Muscle of leg (tissue), 11 donors: ENCODE results near the gene ARHGAP23. TPM values are rescaled to one million over a fixed set of nuclear protein-coding genes. Genes with fewer than 3 reads are reported as not detected.

Experiments
- DNase-seq: peaks from one replicate; pipeline ENCODE4 v3.0.0; 2013
- H3K27ac ChIP-seq: one replicate; pipeline ENCODE4 v1.5.1; 2013; ENCODE audit warnings: mild to moderate bottlenecking, low read length, control low read depth
- H3K27me3 ChIP-seq: one replicate; pipeline ENCODE4 v1.6.1; 2013; ENCODE audit warnings: low read length; ENCODE audit not compliant: control insufficient read depth, insufficient read depth
- H3K36me3 ChIP-seq: one replicate; pipeline ENCODE4 v1.6.1; 2013; ENCODE audit warnings: low read length; ENCODE audit not compliant: control insufficient read depth, insufficient read depth
- H3K4me1 ChIP-seq: one replicate; pipeline ENCODE4 v1.6.1; 2013; ENCODE audit warnings: low read length; ENCODE audit not compliant: control insufficient read depth, insufficient read depth
- H3K4me3 ChIP-seq: one replicate; pipeline ENCODE4 v1.5.1; 2013; ENCODE audit warnings: low read length, control low read depth
- H3K9me3 ChIP-seq: replicated peaks from 2 replicates; pipeline ENCODE4 v1.6.1; 2013; ENCODE audit warnings: low read depth, low read length; ENCODE audit not compliant: control insufficient read depth
- WGBS: methylation state at CpG from one replicate; pipeline ENCODE4 v1.1.5; 2013; ENCODE audit warnings: missing lambda C conversion rate; ENCODE audit not compliant: insufficient coverage; 5-methylcytosine and 5-hydroxymethylcytosine counted together
- polyA plus RNA-seq, 8 donors: library from polyadenylated mRNA; unstranded; fragments of 120-200 nt; gene quantifications; one replicate each; pipeline versions ENCODE4 v1.2.1 to v1.2.3, GENCODE V29; 2013; ENCODE audit warnings: inconsistent platforms in 1 of 8, low replicate concordance in 1 of 8; ENCODE audit not compliant: insufficient read length in 8 of 8, insufficient read depth in 1 of 8
- total RNA-seq: library from RNA; stranded (reverse); fragments of 120-200 nt; gene quantifications from one replicate; pipeline ENCODE4 v1.2.4, GENCODE V29; 2013

The ARHGAP23 gene
- total and polyA plus RNA-seq, 9 donors: 17.1 to 44.2 (median 35.8) TPM

DNA sequence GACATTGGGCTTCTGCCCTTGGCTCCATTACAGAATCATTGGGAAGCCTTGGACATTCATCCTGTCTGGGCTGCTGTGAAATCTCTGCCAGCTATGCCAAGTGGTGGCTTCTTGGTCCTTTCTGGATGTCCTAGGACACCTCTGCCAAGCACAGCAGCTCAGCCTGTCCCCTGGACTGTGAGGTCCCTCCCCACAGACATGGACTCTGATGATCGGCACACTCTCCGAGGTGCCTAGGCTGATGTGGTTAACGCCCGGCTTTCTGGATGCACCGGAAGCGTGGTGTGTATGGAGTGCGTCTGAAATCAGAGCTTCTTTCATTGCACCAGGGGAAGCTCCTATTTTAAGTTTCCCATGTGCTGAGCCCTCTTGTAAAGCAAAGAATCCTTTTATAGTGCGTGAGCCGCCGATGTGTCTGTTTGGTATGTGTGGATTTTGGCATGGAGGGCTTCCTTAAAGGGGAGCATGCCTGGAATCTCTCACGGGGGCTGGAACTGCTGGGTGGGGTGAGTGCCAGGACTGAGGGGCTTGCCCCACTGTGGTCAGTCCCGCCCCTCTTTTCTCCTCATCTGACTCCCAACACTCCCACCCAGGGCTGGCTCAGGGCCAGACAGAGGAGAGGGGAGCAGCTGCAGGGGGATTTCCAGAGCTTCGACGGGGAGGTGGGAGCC is 7.0 kb upstream of the ARHGAP23 start:
- Histone ChIP-seq H3K9me3 (no peaks in the 10 kb centered on the region), H3K4me3 (no peak overlapping the region), H3K36me3 (no peaks in the 10 kb centered on the region), H3K4me1 (peaks cover 83% of the 10 kb centered on the region), H3K27me3 (peaks cover 28% of the 10 kb centered on the region), H3K27ac (peak overlapping the region; percentile 86)
- DNase-seq: peak; percentile 80
- WGBS: 4% methylated on average over 5 of the region's 14 CpGs

DNA sequence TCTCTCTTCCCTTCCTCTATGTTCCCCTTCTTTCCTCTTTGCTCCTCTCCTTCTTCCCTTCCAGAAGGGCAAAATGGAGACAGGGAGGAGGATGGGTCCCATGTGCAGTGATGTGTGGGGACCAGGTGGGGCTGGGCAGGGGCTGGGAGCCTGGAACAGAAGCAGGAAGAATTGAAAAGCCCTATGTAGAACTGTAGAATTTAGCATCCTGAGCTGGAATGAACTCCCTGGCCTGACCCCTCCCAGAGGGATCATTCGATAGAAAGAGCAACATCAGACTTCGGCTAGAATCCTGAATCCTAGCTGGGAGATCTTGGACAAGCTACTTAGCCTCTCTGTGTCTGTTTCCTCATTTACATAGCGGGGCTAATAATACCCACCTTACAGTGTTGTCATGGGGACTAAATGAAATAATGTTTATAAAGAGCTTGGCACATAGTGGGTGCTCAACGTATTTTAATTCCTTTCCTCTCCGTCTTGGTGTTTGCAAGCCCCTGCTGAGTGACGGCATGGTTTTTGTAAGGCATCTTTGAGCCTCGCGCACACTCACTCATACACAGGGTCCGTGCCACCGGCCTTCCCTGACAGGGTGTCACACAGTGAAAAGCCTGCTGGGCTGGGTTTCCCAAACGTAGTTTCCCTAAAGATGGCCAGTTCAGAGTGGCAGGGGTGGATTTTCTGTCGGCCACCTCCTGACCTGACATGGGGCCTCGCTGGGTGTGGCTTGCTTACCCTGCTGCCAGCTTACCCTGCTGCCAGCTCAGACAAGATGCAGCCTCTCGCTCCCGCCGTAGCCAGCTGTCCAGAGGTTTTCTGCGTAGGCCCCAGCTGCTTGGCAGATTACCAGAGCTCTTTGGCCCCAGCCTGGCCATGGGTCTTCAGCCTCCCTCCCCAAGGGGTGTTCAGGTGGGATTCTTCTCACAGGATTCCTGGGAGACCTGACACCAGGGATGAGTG is 6.1 kb upstream of the ARHGAP23 start:
- H3K27ac ChIP-seq: peak overlapping the region; percentile 86
- no peak overlapping the region for H3K4me3 ChIP-seq
- H3K36me3 ChIP-seq: no peaks in the 10 kb centered on the region
- peaks cover 28% of the 10 kb centered on the region for H3K27me3 ChIP-seq
- 28% methylated on average over 6 of the region's 17 CpGs for WGBS
- peak; percentile 76 for DNase-seq
- no peaks in the 10 kb centered on the region for H3K9me3 ChIP-seq
- H3K4me1 ChIP-seq: peaks cover 86% of the 10 kb centered on the region

DNA sequence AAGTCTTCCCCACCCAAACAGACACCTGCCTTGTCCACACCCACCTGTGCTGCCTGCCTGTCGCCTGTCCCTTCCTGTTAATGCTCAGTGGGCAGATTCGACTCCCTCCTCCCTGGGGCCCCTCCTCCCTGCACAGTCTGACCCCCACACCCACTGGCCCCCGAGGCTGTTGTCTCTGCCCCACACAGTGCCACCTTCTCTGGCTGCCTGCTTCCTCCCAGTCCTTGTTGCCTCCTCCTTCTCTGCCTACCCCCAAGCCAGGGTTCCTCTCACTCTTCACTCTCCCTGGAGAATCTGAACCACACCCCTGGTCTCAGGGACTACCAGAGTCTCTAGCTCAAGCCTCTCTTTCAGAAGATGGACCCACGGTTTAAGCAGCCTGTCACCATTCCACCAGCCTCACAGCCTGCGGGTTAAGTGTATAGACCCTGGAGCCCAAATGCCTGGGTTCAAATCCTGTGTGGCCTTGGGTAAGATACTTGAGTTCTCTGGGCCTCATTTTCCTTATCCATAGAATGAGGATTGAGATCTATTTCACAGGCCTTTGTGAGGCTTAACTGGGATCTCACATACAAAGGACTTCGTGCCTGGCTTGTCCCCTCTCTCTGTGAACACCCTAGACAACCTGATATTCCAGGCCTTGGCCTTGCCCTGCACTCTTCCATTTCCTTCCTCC is 3.8 kb upstream of the ARHGAP23 start:
- no peaks in the 10 kb centered on the region for H3K9me3 ChIP-seq
- H3K4me1 ChIP-seq: peaks cover 82% of the 10 kb centered on the region
- no peak overlapping the region for H3K4me3 ChIP-seq
- H3K36me3 ChIP-seq: no peaks in the 10 kb centered on the region
- H3K27me3 ChIP-seq: peaks cover 11% of the 10 kb centered on the region
- peak overlapping the region; percentile 77 for H3K27ac ChIP-seq
- WGBS: 72% methylated on average over 4 of the region's 6 CpGs
- DNase-seq: no peak

DNA sequence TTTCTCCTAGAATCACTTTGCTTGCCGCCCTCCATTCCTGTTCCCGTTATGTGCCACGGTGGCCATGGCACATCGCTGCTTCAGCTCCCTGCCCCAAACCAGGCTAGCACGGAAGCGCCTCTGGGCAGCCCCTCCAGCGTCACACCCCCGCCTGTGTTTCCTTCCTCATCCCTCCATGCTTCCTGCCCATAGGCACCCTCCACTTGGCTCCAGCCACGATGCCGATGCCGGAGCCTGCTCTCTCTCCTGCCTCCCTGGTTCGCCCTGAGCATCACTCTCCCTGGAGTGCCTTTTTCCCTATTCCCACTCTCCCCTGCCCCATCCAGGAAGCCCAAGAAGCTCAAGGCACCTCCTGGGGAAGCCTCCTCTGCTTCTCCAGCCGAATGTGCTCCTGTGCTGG is 3.2 kb upstream of the ARHGAP23 start:
- peaks cover 5% of the 10 kb centered on the region for H3K27me3 ChIP-seq
- WGBS: 67% methylated on average over 11 of the region's 13 CpGs
- no peaks in the 10 kb centered on the region for H3K9me3 ChIP-seq
- H3K4me3 ChIP-seq: no peak overlapping the region
- peaks cover 81% of the 10 kb centered on the region for H3K4me1 ChIP-seq
- H3K27ac ChIP-seq: peak overlapping the region; percentile 77
- no peak for DNase-seq
- H3K36me3 ChIP-seq: no peaks in the 10 kb centered on the region

DNA sequence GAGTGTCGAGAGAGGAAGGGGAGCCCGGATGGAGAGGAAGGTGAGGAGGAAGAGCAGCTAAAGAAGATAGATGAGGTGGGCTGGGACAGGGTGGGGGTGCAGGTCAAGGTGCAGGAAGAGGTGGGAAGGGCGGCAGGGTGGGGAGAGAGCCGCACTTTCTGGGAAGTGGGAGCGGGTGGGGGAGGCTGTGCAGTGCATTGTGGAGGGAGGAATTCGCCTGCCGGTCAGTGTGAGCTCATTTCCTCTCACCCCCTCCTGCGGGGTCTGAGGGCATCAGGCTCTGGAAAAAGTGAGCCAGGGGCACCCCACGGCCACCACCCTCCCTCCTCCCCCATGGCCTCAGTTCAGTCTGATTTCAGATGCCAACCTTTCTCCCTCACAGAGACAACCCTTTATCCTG is 2.5 kb upstream of the ARHGAP23 start:
- no peaks in the 10 kb centered on the region for H3K9me3 ChIP-seq
- H3K36me3 ChIP-seq: no peaks in the 10 kb centered on the region
- 54% methylated on average over 4 of the region's 9 CpGs for WGBS
- DNase-seq: no peak
- H3K27me3 ChIP-seq: peaks cover 2% of the 10 kb centered on the region
- H3K27ac ChIP-seq: peak overlapping the region; percentile 77
- no peak overlapping the region for H3K4me3 ChIP-seq
- peaks cover 77% of the 10 kb centered on the region for H3K4me1 ChIP-seq

DNA sequence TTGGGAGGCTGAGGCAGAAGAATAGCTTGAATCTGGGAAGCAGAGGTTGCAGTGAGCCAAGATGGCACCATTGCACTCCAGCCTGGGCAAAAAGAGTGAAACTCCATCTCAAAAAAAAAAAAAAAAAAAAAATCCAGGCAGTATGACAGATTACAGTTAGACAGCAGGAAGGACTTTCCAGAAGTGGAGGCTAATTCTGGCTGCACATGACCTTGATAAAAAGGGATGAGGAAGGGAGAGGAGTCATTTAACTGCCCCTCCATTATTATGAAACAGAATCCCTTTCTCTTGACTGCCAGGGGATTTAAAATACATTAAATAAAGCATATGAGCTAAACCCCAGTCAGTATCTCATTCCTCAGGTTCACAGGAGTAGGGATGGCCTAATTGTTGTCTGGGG is 1.8 kb upstream of the ARHGAP23 start:
- no peaks in the 10 kb centered on the region for H3K27me3 ChIP-seq
- H3K9me3 ChIP-seq: no peaks in the 10 kb centered on the region
- DNase-seq: no peak
- no peaks in the 10 kb centered on the region for H3K36me3 ChIP-seq
- peaks cover 75% of the 10 kb centered on the region for H3K4me1 ChIP-seq
- no peak overlapping the region for H3K4me3 ChIP-seq
- H3K27ac ChIP-seq: no peak overlapping the region

DNA sequence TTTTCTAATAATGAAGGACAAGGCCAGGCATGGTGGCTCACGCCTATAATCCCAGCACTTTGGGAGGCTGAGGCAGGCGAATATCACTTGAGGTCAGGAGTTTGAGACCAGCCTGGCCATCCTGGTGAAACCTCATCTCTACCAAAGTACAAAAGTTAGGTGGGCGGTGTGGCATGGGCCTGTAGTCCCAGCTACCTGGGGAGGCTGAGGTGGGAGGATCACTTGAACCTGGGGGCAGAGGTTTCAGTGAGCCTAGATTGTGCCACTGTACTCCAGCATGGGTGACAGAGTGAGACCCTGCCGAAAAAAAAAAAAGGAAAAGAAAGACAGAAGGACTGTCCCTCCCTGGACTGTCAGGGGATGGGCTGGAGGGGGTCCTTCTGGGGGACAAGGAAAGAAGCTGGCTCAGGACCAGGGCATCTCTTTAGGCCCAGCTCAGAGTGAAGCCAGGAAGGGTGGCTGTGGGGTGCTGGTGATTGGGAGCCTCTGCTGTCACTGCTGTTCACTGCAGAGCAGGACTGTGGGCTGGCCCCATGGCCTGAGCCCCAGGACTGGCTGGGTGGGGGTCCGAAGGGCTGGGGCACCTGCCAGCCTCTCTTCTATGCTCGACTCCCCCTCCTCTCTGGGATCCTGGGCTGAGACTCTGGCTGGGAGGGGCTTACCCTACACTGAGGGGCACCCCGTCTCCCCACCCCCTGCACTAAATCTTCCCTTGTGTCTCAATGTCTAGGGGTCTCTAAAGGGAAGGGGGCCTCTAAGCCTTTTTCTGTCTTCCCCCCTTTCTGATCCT is 909 bp upstream of the ARHGAP23 start:
- H3K27me3 ChIP-seq: no peaks in the 10 kb centered on the region
- peak overlapping the region; percentile 91 for H3K27ac ChIP-seq
- DNase-seq: no peak
- 94% methylated on average over 2 of the region's 7 CpGs for WGBS
- H3K36me3 ChIP-seq: no peaks in the 10 kb centered on the region
- H3K9me3 ChIP-seq: no peaks in the 10 kb centered on the region
- peak overlapping the region; percentile 82 for H3K4me3 ChIP-seq
- H3K4me1 ChIP-seq: peaks cover 66% of the 10 kb centered on the region

DNA sequence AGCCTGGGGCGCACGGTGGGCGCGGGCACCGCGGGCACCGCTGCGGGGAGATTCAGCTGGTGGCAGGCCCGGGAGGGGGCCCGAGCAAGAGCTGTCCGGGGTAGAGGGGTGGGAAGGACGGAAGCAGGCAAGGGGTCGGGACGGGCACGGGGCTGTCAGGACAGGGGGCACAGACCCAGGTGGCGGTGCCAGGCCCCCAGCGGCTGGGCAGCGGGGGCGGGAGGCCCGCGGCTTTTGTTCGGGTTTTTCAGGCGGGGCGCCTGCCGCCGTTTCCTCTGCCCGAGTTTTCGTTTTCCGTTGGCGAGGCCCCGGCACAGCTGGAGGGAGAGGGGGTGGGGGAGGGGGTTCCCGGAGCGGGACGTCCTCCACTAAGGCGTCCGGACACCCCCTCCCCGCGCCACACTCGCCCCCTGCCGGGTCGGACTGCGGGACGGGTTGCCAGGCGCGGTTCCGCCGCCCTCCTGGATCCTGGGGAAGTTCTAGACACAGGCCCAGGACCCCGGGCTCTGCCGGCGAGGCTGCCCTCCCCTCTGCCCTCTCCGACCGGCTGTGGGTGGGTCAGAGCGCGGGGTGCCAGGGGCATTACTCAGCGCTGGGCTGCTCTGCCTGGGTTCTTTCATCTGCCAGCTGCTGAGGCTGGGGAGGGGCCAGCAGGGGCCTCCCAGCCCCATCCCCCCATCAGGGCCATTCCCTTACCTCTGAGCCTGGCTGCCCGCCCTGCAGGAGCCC is 543 bp downstream of the ARHGAP23 start:
- peaks cover 55% of the 10 kb centered on the region for H3K4me1 ChIP-seq
- WGBS: 2% methylated on average over 49 of the region's 56 CpGs
- peak overlapping the region; percentile 93 for H3K27ac ChIP-seq
- H3K36me3 ChIP-seq: no peaks in the 10 kb centered on the region
- H3K27me3 ChIP-seq: no peaks in the 10 kb centered on the region
- peak overlapping the region; percentile 82 for H3K4me3 ChIP-seq
- peak; percentile 80 for DNase-seq
- no peaks in the 10 kb centered on the region for H3K9me3 ChIP-seq

DNA sequence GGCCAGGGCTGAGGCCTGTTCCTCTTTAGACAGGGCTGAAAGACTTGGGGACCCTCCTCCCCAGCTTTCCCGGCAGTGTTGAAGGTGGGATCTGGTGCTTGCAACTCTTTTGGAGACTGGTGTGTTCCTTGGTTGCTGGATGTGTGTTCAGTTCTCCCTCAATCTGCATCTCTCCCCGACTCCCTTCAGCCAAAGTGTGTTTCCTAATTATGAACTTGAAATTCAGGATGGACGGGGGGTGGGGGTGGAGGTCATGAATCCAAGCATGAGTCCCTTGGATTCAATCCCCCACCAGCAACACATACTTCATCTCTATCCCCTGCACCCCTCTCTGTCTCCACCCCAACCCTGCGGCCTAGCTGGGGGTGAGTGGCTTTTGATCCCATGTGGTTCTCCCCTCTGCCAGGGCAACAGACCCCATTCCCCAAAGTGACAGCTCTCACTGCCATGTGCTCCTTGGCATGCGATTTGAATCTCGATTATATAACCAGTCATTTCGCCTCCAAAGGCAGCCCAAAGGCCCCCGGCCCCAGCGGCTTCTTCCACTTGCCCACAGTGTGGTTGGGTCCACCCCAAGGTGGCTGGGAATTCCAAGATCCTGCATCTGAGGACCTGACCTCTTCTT is 1.3 kb downstream of the ARHGAP23 start:
- H3K4me1 ChIP-seq: peaks cover 55% of the 10 kb centered on the region
- H3K27ac ChIP-seq: peak overlapping the region; percentile 93
- no CpG with 5 or more reads among the region's 9 CpGs for WGBS
- H3K9me3 ChIP-seq: no peaks in the 10 kb centered on the region
- H3K36me3 ChIP-seq: no peaks in the 10 kb centered on the region
- no peak for DNase-seq
- H3K4me3 ChIP-seq: peak overlapping the region; percentile 82
- H3K27me3 ChIP-seq: no peaks in the 10 kb centered on the region
